HepG2 (cell line): Measurements from ENCODE around the gene ENO2. TPM values are rescaled to one million over a fixed set of nuclear protein-coding genes. Genes with fewer than 3 reads are reported as not detected.

Experiments
- DMAP1 ChIP-seq: IDR thresholded peaks from 2 replicates; pipeline ENCODE4 v1.6.1; 2016
- DR1 ChIP-seq: sonication (generic); formaldehyde crosslinking; IDR thresholded peaks from 2 replicates; pipeline ENCODE4 v1.8.0; 2021; ENCODE audit warnings: mild to moderate bottlenecking, missing genetic modification reagents, inconsistent platforms
- GABPA ChIP-seq, 2 experiments: IDR thresholded peaks; 2 replicates each; pipeline ENCODE4 v1.6.1; 2011 to 2016; ENCODE audit warnings: low read depth in 2 of 2, low read length in 1 of 2, missing biosample characterization in 1 of 2, missing genetic modification characterization in 1 of 2
- MTA3 ChIP-seq: sonication (generic); formaldehyde crosslinking; IDR thresholded peaks from 2 replicates; pipeline ENCODE4 v1.4.0; 2020; ENCODE audit warnings: missing genetic modification reagents
- MYC ChIP-seq: sonication (generic); formaldehyde crosslinking; IDR thresholded peaks from 2 replicates; pipeline ENCODE4 v1.9.0; 2021; ENCODE audit warnings: missing genetic modification reagents, borderline replicate concordance
- RFXAP ChIP-seq: sonication (generic); formaldehyde crosslinking; IDR thresholded peaks from 2 replicates; pipeline ENCODE4 v1.4.0; 2020; ENCODE audit warnings: missing genetic modification reagents, borderline replicate concordance
- SP5 ChIP-seq: IDR thresholded peaks from 2 replicates; pipeline ENCODE4 v1.6.1; 2016; ENCODE audit warnings: low read depth, borderline replicate concordance
- SPEN ChIP-seq: sonication (generic); formaldehyde crosslinking; IDR thresholded peaks from 2 replicates; pipeline ENCODE4 v1.5.1; 2020; ENCODE audit warnings: low read depth, mild to moderate bottlenecking, missing genetic modification reagents
- STAT5B ChIP-seq: sonication (generic); formaldehyde crosslinking; IDR thresholded peaks from 2 replicates; pipeline ENCODE4 v1.4.0; 2020; ENCODE audit warnings: missing genetic modification reagents
- ZFX ChIP-seq: sonication (generic); formaldehyde crosslinking; IDR thresholded peaks from 2 replicates; pipeline ENCODE4 v1.4.0; 2020; ENCODE audit warnings: mild to moderate bottlenecking, low read depth, missing genetic modification reagents, moderate library complexity
- ZNF225 ChIP-seq: sonication (generic); formaldehyde crosslinking; IDR thresholded peaks from 2 replicates; pipeline ENCODE4 v1.4.0; 2020; ENCODE audit warnings: mild to moderate bottlenecking, missing genetic modification reagents
- ZNF331 ChIP-seq: sonication (generic); formaldehyde crosslinking; IDR thresholded peaks from 2 replicates; pipeline ENCODE4 v1.4.0; 2020; ENCODE audit warnings: missing genetic modification reagents
- ZNF609 ChIP-seq: sonication (generic); formaldehyde crosslinking; IDR thresholded peaks from 2 replicates; pipeline ENCODE4 v1.4.0; 2020; ENCODE audit warnings: mild to moderate bottlenecking, missing genetic modification reagents, borderline replicate concordance
- polyA plus RNA-seq, 8 experiments: library from polyadenylated mRNA; depleted of rRNA in 3 of 8; stranded (reverse) in 7 of 8; unstranded in 1 of 8; fragments of >200 nt; fragmentation: Illumina TruSeq in 4 of 8; extraction: Trizol in 4 of 8; gene quantifications; 2 replicates each; pipeline versions ENCODE4 v1.2.1 to v1.2.3, GENCODE V29; 2011 to 2016; ENCODE audit warnings: low read depth in 4 of 8, missing spikeins in 1 of 8, mixed read lengths in 1 of 8; ENCODE audit not compliant: insufficient read depth in 1 of 8
- total RNA-seq, 5 experiments: library from RNA; depleted of rRNA; stranded (reverse); fragments of >200 nt; fragmentation: Illumina TruSeq; extraction: Trizol; gene quantifications; 2 replicates each; pipeline ENCODE4 v1.2.3, GENCODE V29; 2016; ENCODE audit warnings: low read depth in 1 of 5
- TF ChIP-seq, protein P1 (sequence below): sonication (generic); formaldehyde crosslinking; IDR thresholded peaks from 2 replicates; pipeline ENCODE4 v1.5.0; 2020; ENCODE audit warnings: missing genetic modification reagents
- TF ChIP-seq, protein P2 (sequence below): sonication (generic); IDR thresholded peaks from 2 replicates; pipeline ENCODE4 v1.6.1; 2016; ENCODE audit warnings: low read depth, borderline replicate concordance
- TF ChIP-seq, protein P3 (sequence below), 2 experiments: sonication (generic) in 1 of 2; formaldehyde crosslinking in 1 of 2; IDR thresholded peaks; 2 replicates each; pipeline versions ENCODE4 v1.4.0 to v1.6.1; 2018 to 2020; ENCODE audit warnings: missing genetic modification reagents in 2 of 2, borderline replicate concordance in 1 of 2, low read depth in 1 of 2, mild to moderate bottlenecking in 1 of 2, missing biosample characterization in 1 of 2
- TF ChIP-seq, protein P4 (sequence below): sonication (generic); formaldehyde crosslinking; IDR thresholded peaks from 2 replicates; pipeline ENCODE4 v1.4.0; 2020; ENCODE audit warnings: missing genetic modification reagents, borderline replicate concordance

ENO2 gene
- total and polyA plus RNA-seq, 2 of the 13 experiments (the other 11 are each of a cell fraction or from before 2014, with no cell fraction given) = 19.3 to 136 TPM

- TF ChIP-seq MYC (CRISPR knock-in tag) = peak; percentile 42; the same call in 1 of the 2 replicates
- TF ChIP-seq STAT5B (CRISPR knock-in tag) = no peak
- TF ChIP-seq, protein P1, sequence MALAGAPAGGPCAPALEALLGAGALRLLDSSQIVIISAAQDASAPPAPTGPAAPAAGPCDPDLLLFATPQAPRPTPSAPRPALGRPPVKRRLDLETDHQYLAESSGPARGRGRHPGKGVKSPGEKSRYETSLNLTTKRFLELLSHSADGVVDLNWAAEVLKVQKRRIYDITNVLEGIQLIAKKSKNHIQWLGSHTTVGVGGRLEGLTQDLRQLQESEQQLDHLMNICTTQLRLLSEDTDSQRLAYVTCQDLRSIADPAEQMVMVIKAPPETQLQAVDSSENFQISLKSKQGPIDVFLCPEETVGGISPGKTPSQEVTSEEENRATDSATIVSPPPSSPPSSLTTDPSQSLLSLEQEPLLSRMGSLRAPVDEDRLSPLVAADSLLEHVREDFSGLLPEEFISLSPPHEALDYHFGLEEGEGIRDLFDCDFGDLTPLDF = 0 out of 2 replicates have a peak, but pooled peaks have one; percentile 41
- TF ChIP-seq ZNF331 = peak; percentile 70
- TF ChIP-seq DR1 (CRISPR knock-in tag) = no peak; the same call in 1 of the 2 replicates
- TF ChIP-seq RFXAP = peak; percentile 97
- TF ChIP-seq, protein P2, sequence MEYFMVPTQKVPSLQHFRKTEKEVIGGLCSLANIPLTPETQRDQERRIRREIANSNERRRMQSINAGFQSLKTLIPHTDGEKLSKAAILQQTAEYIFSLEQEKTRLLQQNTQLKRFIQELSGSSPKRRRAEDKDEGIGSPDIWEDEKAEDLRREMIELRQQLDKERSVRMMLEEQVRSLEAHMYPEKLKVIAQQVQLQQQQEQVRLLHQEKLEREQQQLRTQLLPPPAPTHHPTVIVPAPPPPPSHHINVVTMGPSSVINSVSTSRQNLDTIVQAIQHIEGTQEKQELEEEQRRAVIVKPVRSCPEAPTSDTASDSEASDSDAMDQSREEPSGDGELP = peak; percentile 92
- peak; percentile 34; the same call in 1 of the 2 replicates for TF ChIP-seq ZNF609 (CRISPR knock-in tag)
- TF ChIP-seq, protein P3, sequence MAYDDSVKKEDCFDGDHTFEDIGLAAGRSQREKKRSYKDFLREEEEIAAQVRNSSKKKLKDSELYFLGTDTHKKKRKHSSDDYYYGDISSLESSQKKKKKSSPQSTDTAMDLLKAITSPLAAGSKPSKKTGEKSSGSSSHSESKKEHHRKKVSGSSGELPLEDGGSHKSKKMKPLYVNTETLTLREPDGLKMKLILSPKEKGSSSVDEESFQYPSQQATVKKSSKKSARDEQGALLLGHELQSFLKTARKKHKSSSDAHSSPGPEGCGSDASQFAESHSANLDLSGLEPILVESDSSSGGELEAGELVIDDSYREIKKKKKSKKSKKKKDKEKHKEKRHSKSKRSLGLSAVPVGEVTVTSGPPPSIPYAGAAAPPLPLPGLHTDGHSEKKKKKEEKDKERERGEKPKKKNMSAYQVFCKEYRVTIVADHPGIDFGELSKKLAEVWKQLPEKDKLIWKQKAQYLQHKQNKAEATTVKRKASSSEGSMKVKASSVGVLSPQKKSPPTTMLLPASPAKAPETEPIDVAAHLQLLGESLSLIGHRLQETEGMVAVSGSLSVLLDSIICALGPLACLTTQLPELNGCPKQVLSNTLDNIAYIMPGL (CRISPR knock-in tag; IDR thresholded peaks at IDR 0.05; ENCODE audit: borderline replicate concordance in 1 of 2, low read depth in 1 of 2) = peak; percentile 53 to 58; a peak in 3 of 4 replicates
- TF ChIP-seq, protein P4, sequence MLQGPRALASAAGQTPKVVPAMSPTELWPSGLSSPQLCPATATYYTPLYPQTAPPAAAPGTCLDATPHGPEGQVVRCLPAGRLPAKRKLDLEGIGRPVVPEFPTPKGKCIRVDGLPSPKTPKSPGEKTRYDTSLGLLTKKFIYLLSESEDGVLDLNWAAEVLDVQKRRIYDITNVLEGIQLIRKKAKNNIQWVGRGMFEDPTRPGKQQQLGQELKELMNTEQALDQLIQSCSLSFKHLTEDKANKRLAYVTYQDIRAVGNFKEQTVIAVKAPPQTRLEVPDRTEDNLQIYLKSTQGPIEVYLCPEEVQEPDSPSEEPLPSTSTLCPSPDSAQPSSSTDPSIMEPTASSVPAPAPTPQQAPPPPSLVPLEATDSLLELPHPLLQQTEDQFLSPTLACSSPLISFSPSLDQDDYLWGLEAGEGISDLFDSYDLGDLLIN (CRISPR knock-in tag) = no peak
- TF ChIP-seq SP5 (CRISPR knock-in tag) = 0 out of 2 replicates have a peak, but pooled peaks have one; percentile 77
- no peak for TF ChIP-seq GABPA (IDR thresholded peaks at IDR 0.05; ENCODE audit: low read depth, low read length)
- peak; percentile 65 for TF ChIP-seq GABPA (CRISPR knock-in tag; IDR thresholded peaks at IDR 0.05; ENCODE audit: low read depth)
- TF ChIP-seq DMAP1 = peak; percentile 51; the same call in 1 of the 2 replicates
- TF ChIP-seq SPEN (CRISPR knock-in tag) = peak; percentile 57; the same call in 1 of the 2 replicates
- TF ChIP-seq MTA3 (CRISPR knock-in tag) = no peak
- TF ChIP-seq ZNF225 (CRISPR knock-in tag) = 0 out of 2 replicates have a peak, but pooled peaks have one; percentile 51
- TF ChIP-seq ZFX (CRISPR knock-in tag) = peak; percentile 83
Observed at GRCh38 chr12:6946033-6946919, 31.9 kb downstream of the ENO2 start (continued).
